Kidney tubule cell (primary cell): ENCODE measurements around the gene NSUN6.
"Not testable (repeated sequence)": the region's sequence is repeated elsewhere in the genome, so short reads cannot be mapped to it uniquely, and the experiment has no call there.

Experiments used
- DNase-seq: peaks from one replicate; pipeline ENCODE4 v3.0.0-alpha.2; 2018; ENCODE audit warnings: low spot score

Gene NSUN6

DNA sequence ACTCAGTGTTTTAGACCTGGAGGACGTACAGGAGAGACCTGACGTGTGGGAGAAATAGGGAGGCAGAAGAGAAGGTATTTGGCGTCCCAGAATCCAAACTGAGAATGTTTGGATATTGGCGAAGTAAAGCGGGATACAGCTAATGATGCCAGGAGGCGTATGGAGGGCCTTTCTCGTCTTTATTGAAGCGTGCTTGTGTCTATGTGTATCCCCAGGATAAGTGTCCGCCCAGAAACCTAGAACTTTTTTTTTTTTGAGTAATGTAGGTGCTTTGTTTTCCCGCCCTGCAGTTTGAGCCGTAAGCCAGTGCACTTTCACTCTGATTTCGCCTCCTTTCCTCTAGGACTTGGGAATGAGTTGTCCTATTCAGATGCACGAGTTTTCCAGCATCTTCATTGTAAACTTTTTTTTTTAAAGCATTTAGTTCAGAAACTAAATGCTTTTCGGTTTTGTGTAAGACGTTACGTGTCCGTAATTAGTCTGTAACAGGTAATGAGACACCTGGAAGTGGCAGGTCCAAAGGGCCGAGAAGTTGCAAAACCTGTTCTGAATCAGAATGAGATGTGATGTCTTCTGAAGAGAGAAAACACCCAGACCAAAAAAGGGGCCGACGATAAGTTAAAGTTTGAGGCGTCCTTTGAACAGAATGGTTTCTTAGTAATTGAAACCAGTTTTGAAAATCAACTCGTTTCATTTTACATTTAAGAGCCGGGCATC, 8.6 kb upstream of the NSUN6 start:
- peak; percentile 58 for DNase-seq

DNA sequence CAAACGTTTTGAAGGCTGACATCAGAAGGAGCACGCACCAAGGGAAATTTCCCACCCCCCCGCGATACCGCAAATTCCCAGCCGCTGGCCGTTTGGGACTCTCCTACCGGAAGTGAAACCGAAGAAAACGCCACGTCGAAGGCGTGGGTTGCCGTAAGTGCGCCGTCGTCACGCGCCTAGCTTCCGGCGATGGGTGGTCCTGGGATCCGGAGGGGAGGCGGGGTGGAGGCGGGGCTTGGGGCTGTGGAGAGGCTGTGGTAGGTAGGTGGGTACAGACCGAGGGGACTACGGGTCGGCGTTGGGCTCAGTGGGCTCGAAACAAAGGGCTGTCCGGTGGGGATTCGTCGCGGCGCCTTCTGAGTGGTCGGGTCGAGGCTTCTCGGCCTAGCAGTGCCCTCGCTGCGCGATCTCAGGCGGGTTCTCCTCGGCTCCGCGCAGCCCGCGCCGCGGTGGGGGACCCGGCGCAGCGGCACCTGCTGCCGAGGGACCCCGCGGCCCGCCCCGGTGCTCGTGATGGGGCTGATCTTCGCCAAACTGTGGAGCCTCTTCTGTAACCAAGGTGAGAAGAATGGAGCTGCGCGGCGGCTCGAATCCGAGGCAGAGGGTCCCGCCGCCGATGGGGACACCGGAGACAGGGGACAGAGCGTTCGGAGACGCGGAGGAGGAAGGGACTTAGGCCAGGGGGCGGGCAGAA, 7.9 kb upstream of the NSUN6 start, which contains the start of gene ARL5B:
Gene ARL5B, plus strand, starts transcription at position 307 of the 694 bp plus-strand sequence. Its CDS starts 207 bp downstream, at position 514.
- DNase-seq, result peak; percentile 98

DNA sequence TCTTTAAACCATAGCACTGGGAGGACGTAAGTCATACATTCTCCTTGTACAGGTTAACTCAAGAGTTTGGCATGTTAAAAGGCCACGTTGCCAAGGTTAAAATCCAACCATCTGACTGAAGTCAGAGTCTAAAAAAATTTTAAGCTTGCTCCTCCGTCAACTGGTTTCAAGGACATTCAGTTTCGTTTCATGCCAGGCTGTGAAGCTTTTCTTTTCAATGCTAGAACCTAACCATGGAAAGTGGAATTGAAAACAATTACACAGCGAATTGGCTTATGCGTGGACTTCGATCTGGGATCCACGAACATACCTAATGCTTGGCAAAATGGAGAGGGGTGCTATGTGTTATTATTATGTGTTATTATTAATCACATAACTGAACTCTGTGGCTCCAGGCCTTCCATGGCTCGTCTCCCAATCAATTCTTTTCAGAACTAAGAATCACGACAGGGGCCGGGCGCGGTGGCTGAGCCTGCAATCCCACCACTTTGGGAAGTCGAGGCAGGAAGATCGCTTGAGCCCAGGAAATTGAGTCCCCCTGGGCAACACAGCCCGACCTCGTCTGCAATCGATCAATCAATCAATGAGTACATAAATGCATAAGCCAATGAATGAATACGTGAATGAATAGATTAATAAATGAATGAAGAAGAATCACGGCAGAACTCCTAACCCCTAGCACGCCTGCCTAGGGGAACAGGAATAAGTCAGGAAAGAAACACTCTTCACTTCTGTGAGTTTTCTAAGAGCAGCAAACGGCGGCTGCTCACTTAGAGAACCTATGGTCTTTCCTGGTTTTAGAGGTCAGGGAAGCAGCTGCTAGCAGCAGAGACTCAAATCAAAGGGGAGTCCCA, 7.1 kb upstream of the NSUN6 start:
- peak; percentile 68 for DNase-seq

DNA sequence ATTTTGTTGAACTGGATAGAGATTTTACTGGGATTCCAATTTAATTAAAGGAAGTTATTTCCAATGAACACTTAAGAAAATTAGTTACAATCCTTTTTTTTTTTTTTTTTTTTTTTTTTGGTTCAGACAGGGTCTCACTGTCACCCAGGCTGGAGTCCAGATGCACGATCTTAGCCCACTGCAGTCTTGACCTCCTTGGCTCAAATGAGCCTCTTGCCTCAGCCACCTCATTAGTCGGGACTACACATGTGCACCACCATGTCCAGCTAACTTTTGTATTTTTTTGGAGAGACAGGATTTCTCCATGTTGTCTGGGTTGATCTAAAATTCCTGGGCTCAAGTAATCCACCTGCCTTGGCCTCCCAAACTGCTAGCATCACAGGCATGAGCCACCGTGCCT, 5.3 kb upstream of the NSUN6 start:
- DNase-seq, result no peak

DNA sequence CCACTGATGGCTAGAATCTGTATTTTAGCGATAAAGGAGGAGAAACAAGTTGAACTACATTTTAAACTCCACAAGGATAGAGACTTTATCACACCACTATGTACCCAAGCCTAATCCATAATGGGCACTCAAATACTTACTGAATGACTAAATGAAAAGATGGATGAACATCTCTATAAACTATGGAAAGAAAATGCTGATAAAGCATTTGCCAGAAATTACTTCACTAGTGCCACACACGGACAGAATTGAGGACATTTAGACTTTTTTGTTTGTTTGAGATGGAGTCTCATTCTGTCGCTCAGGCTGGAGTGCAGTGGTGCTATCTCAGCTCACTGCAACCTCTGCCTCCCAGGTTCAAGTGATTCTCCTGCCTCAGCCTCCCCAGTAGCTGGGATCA, 1.7 kb upstream of the NSUN6 start:
- no peak for DNase-seq

DNA sequence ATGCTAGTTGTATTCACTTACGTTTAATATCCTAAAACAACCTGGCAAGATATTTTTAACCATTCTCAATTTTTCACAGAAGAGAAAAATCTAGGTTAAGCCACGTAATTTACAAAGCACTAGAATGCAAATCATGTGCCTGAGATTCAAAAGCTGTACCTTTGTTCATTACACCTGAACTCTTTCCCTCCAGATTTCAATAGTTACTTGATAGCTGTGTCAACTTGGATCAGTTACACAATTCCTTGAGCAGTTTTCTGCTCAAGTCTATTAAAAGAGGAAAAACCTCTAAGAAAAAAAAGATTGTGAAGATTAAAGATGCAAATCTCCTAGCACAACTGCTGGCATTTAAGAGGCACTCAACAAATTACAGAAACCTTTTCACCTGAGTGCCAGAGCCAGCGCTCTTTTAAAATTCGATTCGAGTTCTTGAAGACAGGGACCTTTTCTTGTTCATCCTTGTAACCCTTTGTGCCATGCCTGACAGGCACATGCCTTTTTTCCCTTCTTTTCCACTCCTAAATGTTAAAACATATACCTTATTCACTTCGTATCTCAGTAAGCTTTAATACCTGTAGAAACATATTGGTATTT, 886 bp downstream of the NSUN6 start:
- peak; percentile 5 for DNase-seq

DNA sequence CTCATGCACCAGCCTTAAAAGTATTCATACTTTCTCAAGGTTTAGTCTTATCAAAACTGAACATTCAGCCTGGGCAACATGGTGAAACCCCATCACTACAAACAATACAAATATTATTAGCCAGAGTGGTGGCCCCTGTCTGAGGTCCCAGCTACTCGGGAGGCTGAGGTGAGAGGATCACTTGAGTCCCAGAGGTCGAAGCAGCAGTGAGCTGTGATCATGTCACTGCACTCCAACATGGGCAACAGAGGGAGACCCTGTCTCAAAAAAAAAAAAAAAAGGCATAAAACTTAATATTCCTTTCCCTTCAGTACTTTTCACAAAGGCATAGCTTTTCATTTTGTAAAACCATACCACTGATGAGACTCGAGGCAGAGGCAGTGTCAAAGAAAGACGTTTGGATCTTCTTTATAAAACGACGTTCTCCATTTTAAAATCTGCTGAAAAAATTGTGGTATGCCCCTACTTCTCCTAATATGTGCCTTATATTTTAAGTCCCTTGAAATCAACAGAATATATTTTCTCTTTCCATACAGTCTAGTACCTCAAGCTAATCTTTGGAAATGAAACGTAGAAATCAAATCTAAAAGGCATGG, 1.9 kb downstream of the NSUN6 start:
- DNase-seq, result no peak

DNA sequence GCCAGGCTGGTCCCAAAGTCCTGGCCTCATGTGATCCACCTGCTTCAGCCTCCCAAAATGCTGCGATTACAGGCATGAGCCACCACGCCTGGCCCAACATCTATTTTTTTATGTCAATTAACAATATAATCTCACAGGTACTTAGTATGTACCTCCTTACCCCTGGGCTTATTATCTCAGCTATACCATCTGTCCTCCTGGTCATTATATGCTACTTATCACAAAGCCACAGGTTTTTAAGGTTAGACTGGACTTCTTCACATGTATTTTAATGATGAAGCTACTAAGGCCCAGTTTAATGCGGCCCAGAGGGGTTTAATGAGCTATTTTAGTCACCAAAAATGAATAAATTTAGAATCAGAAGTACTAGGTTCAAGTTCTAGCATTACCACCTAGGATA, 3.4 kb downstream of the NSUN6 start:
- no peak for DNase-seq

DNA sequence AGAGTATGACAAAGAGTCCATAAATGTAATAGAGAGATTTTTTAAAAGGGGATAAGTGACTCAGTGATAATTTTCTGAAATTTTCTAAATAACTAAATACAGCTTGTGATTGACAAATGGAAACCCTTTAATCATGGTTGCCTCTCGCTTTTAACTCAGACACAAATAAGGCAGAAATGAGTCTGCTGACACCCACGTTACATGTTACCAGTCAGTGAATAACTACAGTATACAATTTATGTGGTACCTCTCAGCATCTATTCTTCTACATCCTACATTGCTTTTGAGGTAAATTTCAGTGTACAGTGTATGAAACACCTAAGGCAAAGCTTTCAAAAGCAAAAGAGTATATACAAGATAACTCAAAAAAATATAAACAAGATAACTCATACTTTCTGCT, 4.2 kb downstream of the NSUN6 start:
- no peak for DNase-seq

DNA sequence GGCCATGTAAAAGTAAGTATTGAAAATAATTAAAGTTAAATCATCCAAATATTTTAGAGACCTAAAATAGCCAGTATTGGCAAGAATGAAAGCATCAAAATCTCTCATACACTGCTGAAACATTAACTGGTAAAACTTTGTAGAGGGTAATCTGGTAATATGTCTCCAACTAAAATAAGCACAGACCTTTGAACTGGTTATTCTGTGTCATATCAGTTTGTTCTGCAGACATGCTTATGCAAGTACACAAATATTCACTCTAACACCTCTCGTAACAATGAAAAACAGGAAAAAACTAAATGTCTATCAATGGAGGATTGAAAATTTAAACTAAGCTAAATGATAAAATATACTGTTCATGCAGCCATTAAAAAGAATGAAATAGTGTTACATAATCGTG, 11.7 kb downstream of the NSUN6 start:
- DNase-seq, result not testable (repeated sequence)

DNA sequence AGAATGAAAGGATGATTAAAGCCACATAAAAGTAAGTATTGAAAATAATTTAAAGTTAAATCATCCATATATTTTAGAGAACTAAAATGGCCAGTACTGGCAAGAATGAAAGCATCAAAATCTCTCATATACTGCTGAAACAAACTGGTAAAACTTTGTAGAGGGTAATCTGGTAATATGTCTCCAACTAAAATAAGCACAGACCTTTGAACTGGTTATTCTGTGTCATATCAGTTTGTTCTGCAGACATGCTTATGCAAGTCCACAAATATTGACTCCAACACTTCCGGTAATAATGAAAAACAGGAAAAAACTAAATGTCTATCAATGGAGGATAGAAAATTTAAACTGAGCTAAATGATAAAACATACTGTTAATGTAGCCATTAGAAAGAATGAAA, 14.0 kb downstream of the NSUN6 start:
- not testable (repeated sequence) for DNase-seq

DNA sequence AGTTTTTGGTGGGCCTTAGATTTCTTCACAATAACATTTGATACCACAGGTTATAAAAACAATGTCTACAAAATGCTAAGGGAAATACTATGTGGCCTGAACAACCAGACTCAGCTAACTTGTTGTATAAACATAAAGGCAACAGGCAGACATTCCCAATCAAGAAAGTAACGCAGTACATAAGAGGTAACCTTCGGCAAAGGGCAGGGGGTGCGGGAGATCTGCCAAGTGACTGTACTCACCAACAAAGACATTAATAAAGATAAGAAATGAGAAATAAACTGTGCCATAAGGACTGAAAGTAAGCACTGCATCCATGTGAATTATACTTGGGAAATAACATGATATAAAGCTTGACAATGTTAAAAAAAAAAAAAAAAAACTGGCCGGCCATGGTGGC, 15.4 kb downstream of the NSUN6 start:
- no peak for DNase-seq

DNA sequence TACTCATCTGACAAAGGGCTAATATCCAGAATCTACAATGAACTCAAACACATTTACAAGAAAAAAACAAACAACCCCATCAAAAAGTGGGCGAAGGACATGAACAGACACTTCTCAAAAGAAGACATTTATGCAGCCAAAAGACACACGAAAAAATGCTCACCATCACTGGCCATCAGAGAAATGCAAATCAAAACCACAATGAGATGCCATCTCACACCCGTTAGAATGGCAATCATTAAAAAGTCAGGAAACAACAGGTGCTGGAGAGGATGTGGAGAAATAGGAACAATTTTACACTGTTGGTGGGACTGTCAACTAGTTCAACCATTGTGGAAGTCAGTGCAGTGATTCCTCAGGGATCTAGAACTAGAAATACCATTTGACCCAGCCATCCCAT, 18.9 kb downstream of the NSUN6 start:
- not testable (repeated sequence) for DNase-seq

DNA sequence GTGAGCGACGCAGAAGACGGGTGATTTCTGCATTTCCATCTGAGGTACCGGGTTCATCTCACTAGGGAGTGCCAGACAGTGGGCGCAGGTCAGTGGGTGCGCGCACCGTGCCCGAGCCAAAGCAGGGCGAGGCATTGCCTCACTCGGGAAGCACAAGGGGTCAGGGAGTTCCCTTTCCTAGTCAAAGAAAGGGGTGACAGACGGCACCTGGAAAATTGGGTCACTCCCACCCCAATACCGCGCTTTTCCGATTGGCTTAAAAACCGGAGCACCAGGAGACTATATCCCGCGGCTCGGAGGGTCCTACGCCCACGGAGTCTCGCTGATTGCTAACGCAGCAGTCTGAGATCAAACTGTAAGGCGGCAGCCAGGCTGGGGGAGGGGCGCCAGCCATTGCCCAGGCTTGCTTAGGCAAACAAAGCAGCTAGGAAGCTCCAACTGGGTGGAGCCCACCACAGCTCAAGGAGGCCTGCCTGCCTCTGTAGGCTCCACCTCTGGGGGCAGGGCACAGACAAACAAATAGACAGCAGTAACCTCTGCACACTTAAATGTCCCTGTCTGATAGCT, 23.9 kb downstream of the NSUN6 start:
- DNase-seq, result peak; percentile 71

DNA sequence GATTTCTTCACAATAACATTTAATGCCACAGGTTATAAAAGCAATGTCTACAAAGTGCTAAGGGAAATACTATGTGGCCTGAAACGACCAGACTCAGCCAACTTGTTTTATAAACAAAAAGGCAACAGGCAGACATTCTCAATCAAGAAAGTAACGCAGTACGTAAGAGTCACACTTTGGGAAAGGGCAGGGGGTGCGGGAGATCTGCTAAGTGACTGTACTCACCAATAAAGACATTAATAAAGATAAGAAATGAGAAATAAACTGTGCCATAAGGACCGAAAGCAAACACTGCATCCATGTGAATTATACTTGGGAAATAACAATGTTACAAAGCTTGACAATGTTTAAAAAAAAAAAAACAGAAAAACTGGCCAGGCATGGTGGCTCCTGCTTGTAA, 25.5 kb downstream of the NSUN6 start:
- no peak for DNase-seq

DNA sequence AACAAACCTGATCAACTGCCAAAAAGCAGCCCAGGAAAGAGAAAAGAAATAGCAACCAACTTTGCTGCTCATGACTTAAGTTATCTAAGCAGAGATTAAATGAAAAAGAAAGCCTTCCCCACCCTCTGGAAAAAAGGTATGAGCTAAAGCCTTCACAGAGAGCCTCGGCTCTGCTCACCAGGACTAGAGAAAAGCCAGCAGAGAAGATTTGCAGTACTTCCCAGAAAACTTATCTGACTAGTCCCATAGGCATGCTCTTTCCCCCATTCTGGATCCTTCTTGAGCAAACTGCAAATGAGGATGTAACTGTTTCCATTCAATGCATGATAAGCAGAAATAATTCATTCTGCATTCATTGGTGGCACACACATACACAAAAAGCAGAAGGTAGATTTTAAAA, 27.7 kb downstream of the NSUN6 start:
- not testable (repeated sequence) for DNase-seq

DNA sequence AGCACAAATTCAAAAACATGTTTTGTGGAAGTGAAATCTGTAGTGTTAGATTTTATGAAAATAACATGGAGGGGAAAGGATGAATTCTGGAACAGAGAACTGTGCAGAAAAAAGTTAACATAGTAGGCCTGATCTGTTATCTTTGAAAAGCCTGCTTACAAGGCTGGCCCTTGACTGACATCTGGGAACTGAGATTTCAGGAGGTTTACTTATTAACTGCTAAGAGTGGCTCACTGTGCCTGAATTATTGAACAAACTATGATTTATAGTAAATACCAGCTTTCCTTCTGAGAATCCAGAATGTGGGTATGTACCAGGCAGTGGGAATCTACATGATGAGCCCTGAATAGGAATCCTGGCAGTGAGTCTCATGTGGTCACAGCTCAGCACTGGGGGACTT, 30.5 kb downstream of the NSUN6 start:
- no peak for DNase-seq

DNA sequence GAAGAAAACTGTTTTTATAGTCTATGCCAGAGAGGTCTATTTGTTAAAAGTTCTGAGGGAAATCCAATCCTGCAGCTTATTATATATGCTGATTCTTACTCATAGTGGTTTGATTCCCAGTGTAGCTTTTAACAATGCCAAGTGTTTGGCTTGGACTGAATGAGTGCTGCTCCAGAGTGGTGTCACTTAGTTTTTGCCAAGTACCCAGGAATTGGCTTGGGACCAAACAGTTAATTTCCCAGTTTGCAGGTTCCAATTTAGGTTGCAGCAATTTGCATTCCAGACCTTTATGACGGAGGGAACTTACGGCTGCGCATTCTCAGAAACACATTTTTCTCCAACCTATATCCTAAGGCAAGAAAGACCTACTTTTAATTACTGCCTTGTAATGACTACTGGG, 32.4 kb downstream of the NSUN6 start:
- DNase-seq, result no peak

DNA sequence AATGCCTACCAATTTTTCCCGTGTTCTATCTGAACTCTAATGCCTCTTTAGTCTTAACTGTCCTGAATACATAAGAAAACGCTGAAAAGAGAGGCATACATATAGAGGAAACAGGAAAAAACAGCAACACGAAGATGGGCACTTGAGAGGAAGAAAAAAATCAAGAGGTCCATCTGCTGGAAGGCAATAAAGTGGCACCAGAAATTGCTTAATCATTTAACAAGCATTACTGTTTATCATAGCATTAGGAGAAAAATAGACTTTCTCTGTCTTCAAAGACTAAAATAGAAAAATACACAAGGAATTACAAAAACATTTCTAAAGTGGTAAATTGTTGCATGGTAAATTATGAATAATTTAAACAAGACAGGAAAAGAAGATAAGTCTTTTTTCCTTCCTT, 35.0 kb downstream of the NSUN6 start:
- DNase-seq, result no peak

DNA sequence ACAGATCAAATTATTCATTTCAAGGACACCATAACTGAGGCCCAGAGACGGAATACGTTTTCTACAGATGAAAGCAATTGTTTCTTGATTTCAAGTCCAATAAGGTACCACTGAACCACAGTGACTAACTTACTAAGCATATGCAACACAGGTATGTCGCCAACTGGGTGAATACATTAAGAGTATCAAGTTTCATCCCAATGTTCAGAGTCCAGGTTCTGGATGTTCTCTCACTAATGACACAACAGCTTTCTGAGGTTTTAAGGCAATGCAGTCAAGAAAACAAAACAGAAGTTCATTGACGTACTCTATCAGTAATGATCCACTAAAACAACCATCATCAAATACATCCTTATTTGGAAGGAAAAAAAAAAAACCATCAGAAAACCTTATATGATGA, 35.8 kb downstream of the NSUN6 start:
- no peak for DNase-seq

DNA sequence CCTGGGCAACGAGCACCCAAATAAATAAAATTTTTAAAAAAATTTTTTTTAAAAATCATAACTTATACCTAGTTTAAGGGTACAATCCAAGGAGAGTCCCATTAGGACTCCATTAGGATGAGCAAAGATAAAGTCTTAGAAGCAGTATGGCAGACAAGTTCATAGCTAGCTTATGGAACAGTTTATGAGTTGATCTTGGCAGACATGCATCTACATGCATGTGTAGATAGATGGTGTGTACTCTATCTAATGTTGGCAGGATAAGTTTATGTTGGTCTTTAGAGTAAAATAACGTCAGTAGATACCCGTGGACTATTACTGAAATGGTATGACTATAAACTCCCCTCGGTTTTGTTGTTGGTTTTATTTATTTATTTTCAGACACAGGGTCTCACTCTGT, 40.2 kb downstream of the NSUN6 start:
- no peak for DNase-seq

DNA sequence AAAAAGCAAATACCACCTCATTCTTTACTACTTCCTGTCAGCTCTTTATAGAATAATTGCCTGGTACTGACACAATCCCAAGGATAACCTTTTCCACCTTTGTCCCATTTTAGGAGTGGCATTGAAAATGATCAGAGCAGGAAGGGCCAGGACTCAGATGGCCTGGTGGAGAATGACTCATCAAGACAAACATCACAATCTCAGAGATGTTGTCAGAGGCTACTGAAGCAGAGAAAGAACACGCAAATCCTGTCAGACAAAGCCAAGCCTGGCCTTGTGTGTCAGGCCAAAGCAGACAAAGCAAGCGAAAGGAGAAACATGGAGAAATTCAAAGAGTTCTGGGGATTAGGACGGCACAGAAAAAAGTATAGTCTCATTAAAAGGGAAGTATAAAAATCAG, 40.9 kb downstream of the NSUN6 start:
- peak; percentile 91 for DNase-seq
